ENCODE data around the gene KCNQ4. TPM values are rescaled to one million over a fixed set of nuclear protein-coding genes. Genes with fewer than 3 reads are reported as not detected.

The KCNQ4 gene
- total and polyA plus RNA-seq, 2 experiments from 2014 or later: 1.3 to 3.0 TPM

GRCh38 chr1:40879482-40880175, 96.0 kb downstream of the KCNQ4 start:
- Mint-ChIP-seq H3K36me3 (ENCODE audit: low read depth) (0 out of 3 replicates have a peak, but pooled peaks cover 5% of the 10 kb centered on the region), H3K27ac (no peak overlapping the region), H3K4me3 (no peak overlapping the region), H3K9me3 (peaks cover 12% of the 10 kb centered on the region; the same call in 2 of the 3 replicates), H3K27me3 (ENCODE audit: insufficient read depth, low read depth, poor library complexity) (peaks cover 18% of the 10 kb centered on the region), H3K4me1 (peaks cover 10% of the 10 kb centered on the region)
- Histone ChIP-seq H3K4me1 (ENCODE audit: insufficient read depth) (peaks cover 4% of the 10 kb centered on the region; the same call in 1 of the 2 replicates), H3K4me3 (no peak overlapping the region), H3F3A (replicated peaks; ENCODE audit: low read depth) (no peaks in the 10 kb centered on the region), H3K27ac (ENCODE audit: low read depth) (no peak overlapping the region), H2AFZ (peak overlapping the region; percentile 69; the same call in 1 of the 2 replicates), H3K79me2 (replicated peaks; ENCODE audit: insufficient read depth) (no peaks in the 10 kb centered on the region), H4K20me1 (replicated peaks; ENCODE audit: insufficient read depth) (no peaks in the 10 kb centered on the region), H3K9me2 (ENCODE audit: insufficient read depth) (0 out of 2 replicates have a peak, but pooled peaks cover 4% of the 10 kb centered on the region), H3K36me3 (ENCODE audit: insufficient read depth) (no peaks in the 10 kb centered on the region), H3K4me2 (no peak overlapping the region), H3K27me3 (ENCODE audit: insufficient read depth) (peaks cover 18% of the 10 kb centered on the region)
- no peak for TF ChIP-seq JUNB (IDR thresholded peaks at IDR 0.05; ENCODE audit: unreplicated experiment)
- TF ChIP-seq CTCF (conservative IDR thresholded peaks at IDR 0.05; ENCODE audit: low read depth in 2 of 2): no peak
- TF ChIP-seq ETS1 (IDR thresholded peaks at IDR 0.05): no peak
- TF ChIP-seq POLR2AphosphoS5 (IDR thresholded peaks at IDR 0.05; ENCODE audit: low read depth): no peak
- TF ChIP-seq NANOG (IDR thresholded peaks at IDR 0.05; ENCODE audit: borderline replicate concordance): no peak
- no peak for TF ChIP-seq REST (IDR thresholded peaks at IDR 0.05; ENCODE audit: unreplicated experiment)
- TF ChIP-seq EZH2 (IDR thresholded peaks at IDR 0.05; ENCODE audit: low read depth, unreplicated experiment): no peak
- TF ChIP-seq CREB1 (CRISPR knock-in tag; IDR thresholded peaks at IDR 0.05; ENCODE audit: low read depth): no peak
- DNase-seq (ENCODE audit: low spot score): no peak
- no peak for ATAC-seq

Data from GM23338 (cell line).